GM21825 (cell line): ENCODE data around the gene KIAA0586.
"Not testable (repeated sequence)": the region's sequence is repeated elsewhere in the genome, so short reads cannot be mapped to it uniquely, and the experiment has no call there.

Source experiments
- ATAC-seq: cut with Tn5 transposase; IDR thresholded peaks from one replicate; pipeline ENCODE4 v1.9.1; 2021; ENCODE audit warnings: mild to moderate bottlenecking, moderate library complexity; ENCODE audit not compliant: unreplicated experiment

Gene KIAA0586

DNA sequence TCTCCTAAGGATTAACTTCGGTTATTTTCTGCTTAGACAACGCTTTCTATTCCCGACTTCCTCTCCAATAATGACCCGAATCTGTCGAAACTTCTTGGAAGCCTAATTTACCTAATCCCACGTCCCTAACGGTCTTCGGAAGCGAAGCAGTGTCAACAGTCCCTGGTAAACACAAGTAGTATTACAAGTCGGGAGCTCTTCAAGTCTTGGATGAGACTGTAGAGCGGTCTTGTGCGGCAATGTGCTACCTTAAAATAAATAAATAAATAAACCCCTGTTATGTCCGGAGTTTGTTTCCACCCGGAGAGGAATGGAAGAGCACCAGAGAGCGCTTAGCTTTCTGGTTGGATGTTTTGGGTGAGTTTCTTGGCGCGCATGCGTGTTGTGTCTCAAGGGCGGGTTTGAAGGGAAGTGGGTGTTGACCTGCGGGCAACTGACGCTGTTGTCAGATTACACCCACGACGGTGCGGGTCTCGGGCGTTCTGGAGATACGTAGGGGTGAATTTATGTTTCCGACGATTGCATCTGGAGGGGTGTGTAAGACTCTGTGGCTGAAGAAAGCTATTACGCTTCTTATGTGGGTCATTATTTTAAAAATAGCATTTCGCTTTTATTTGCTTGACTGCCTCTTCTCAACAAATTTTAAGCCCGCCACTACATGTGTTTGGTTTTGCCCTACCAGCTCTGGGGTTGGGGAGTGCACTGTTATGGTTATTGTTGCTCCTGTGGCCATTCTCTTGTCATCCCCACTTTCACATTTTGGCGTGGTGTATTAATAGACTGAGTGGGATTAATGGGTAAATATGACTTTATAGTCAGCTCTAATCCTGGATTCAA, at the start of gene KIAA0586, which contains the start of gene TIMM9:
KIAA0586 (plus strand) TSS at position 439 of the 837 bp plus-strand sequence. CDS start 546 bp downstream, outside the sequence.
TIMM9 (minus strand) TSS at position 251 of the 837 bp plus-strand sequence. CDS start 15,586 bp downstream, outside the sequence.
- peak; percentile 82 for ATAC-seq

DNA sequence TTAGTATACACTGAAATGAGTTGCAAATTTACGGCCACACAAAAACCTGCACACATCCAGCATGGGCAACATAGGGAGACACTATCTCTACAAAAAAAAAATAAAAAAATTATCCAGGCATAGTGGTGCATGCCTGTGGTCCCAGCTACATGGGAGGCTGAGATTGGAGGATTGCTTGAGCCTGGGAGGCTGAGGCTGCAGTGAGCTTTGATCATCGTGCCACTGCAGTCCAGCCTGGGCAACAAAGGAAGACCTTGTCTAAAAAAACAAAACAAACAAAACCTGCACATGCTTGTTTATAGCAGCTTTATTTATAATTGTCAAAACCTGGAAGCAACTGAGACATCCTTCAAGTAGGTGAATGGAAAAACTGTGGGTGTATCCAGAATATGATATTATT, 36.7 kb upstream of the KIAA0586 start:
- no peak for ATAC-seq

GRCh38 chr14:58395562-58395811, 32.0 kb upstream of the KIAA0586 start:
- no peak for ATAC-seq

DNA sequence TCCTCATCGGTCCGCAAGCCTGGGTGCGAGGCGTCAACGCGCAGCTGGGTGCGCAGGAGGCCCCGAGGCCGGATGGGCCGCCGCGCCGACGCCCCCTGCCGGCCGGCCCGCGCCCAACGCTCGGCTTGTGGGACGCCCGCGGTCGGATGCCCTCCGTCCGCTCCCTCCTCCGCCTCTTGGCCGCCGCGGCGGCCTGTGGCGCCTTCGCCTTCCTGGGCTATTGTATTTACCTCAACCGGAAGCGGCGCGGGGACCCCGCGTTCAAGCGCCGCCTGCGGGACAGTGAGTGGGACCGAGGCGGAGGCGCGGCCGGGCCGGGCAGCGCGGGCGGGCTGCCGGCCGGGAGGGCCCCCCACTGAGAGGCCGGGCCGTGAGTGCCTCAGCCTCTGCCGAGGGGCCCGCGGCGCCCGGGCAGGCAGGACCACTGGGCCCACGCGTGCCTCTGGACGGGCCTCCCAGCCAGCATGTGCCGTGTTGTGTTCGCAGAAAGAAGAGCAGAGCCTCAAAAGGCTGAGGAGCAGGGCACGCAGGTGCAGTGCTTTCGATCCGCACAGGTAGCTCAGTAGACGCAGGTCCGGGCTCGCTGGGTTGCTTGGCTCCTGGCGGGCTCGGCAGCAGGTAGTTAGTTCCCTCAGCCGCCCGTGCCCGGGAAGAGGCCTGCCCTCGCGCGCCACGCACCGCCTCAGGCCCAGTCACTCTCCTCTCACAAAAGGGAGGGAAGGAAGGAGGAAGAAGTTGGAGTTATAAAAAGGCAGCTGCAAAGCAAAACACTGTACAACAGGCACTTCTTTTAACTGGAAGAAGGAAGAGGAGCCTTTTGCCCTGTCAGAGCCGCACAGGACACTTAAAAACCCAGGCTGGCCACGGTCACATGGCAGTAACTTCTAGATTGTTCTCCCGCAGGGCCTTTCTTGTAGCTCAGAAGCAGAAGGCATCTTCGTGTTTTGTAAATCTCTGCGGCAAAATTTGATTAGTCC, 31.4 kb upstream of the KIAA0586 start, which contains the start of gene TOMM20L:
TOMM20L (plus strand) TSS at position 119 of the 977 bp plus-strand sequence; CDS start at position 147, 28 bp downstream.
- peak; percentile 95 for ATAC-seq

GRCh38 chr14:58397156-58397555, 30.4 kb upstream of the KIAA0586 start:
- ATAC-seq, result no peak

DNA sequence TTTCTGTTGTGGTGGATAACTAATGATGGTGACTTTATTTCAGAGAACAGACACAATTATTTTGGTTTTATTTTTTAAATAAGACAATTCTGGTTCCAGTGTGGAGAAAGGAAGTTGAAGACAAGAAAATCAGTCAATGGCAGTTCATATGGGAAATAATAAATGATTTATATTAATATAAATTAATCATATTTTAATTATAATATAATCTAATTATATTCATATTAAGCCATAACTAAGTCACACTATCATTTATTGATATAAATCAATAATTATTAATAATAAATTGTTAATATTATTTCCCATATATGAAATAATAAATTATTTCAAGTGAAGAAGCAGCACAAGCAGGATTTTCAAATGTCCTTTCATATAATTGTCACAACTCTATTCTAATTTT, 29.0 kb upstream of the KIAA0586 start:
- ATAC-seq, result no peak

- ATAC-seq, result no peak
Observed at GRCh38 chr14:58398895-58399294, 28.6 kb upstream of the KIAA0586 start.

- no peak for ATAC-seq
Observed at GRCh38 chr14:58401587-58401986, 25.9 kb upstream of the KIAA0586 start.

DNA sequence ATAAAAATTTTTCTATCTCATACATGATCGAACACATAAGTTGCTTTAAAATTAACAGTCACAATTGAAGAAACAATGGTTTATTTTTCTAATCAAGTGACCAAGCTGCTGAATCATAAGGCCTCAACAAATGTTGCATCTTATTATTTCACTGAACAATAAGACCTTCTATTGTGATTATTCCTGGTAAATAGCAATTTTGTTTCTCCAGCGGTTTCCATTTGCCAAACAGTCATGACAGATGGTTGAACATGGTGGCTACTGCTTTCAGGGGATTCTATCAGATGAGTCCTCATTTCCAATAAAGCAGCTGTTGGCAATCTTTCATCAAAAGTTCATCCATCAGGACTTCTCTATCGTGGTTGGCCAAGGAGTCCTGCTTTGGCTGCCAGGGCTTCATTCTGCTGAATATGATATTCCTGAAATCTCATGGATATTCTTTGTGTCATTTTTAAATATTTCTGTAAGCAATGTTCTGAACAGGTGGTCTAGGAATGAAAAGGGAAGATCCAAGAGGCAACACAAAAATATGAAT, 18.8 kb upstream of the KIAA0586 start:
- ATAC-seq, result no peak

GRCh38 chr14:58414845-58415244, 12.7 kb upstream of the KIAA0586 start:
- no peak for ATAC-seq

DNA sequence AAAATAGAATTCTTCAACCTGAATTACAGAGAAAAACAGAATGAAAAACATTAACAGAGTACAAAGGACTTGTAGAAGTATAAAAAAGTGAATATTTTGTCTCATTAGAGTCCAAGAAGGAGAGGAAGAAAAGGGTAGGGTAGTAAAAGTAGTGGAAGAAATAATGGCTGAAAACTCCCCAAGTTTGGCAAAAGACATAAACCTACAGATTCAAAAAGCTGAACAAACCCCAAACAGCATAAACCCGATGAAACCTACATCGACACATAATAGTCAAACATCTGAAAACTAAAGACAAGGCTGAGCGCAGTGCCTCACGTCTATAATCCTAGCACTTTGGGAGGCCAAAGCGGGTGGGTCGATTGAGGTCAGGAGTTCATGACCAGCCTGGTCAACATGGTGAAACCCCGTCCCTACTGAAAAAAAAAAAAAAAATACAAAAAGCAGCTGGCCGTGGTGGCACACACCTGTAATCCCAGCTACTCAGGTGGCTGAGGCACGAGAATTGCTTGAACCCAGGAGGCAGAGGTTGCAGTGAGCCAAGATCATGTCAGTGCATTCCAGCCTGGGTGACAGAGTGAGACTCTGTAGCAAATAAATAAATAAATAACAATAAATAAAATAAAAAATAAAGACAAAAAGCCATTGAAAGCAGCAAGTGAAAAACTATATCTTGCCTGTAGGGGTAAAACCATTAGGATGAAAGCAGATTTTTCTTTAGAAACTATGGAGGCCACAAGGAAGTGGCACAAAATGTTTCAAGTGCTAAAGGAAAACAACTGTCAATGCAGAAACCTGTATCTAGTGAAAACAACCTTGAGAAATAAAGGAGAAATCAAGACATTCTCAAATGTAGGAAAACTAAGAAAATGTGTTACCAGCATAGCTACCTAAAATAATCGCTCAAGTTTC, 11.6 kb upstream of the KIAA0586 start:
- no peak for ATAC-seq

GRCh38 chr14:58416934-58417333, 10.6 kb upstream of the KIAA0586 start:
- ATAC-seq, result not testable (repeated sequence)

- ATAC-seq, result peak; percentile 38
Observed at GRCh38 chr14:58426670-58427280, 744 bp upstream of the KIAA0586 start.

DNA sequence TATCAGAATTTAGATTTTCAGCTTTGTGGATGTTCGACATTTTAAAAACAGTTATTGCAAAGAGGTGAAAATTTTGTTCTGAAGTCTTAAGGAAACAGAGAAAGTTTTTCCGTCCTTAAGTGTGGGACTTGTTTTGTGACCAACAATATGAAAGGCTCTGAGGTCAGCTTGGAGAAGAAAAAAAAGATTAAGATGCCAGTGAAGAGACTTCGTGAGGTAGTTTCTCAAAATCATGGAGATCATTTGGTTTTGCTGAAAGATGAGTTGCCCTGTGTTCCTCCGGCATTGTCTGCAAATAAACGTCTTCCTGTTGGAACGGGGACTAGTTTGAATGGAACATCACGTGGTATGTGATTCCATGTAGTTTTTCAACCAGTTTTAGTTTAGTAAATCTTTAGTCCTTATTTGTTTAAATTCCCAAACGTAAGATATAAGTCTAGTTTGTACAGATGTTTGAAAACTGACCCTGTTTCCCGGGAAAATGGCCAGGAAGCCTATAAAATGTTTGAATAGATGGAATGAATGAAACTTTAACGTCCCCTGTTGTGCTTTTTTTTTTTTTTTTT, 682 bp downstream of the KIAA0586 start:
- no peak for ATAC-seq

DNA sequence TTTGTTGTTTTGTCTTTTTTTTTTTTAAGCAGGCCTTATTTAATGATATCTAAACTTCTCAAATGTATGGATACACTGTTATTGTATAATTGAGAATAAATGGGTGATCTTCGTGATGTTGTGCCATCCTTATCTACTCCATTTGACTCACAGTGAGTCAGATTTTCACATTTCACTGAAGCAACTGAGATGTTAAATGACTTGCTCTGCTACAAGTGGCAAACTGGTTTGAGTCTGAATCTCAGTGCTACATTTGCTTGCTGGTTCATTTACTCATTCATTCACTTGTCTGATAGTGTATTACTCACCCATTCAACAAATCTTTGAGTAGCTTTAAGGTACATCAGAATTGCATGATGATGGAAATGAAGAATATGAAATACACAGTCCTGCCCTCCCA, 2.6 kb downstream of the KIAA0586 start:
- ATAC-seq, result no peak

DNA sequence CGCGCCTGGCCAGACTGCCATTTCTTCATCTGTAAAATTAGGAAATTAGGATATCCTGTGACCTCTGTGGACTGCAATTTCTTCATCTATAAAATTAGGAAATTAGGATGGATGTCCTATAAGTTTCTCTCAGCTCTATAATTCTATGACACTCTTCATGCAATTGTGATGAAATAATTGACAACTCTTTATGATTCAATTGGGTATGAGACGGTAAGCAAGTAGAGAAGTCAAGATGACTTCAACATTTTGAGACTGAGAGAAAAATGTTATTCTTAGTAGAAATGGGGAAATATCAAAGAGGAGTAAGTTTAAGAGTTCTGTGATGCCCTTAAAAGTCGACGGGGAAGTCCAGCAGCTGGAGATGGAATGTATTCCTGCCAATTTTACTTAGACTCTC, 12.0 kb downstream of the KIAA0586 start:
- ATAC-seq, result no peak

GRCh38 chr14:58444627-58445026, 17.1 kb downstream of the KIAA0586 start:
- ATAC-seq, result no peak

DNA sequence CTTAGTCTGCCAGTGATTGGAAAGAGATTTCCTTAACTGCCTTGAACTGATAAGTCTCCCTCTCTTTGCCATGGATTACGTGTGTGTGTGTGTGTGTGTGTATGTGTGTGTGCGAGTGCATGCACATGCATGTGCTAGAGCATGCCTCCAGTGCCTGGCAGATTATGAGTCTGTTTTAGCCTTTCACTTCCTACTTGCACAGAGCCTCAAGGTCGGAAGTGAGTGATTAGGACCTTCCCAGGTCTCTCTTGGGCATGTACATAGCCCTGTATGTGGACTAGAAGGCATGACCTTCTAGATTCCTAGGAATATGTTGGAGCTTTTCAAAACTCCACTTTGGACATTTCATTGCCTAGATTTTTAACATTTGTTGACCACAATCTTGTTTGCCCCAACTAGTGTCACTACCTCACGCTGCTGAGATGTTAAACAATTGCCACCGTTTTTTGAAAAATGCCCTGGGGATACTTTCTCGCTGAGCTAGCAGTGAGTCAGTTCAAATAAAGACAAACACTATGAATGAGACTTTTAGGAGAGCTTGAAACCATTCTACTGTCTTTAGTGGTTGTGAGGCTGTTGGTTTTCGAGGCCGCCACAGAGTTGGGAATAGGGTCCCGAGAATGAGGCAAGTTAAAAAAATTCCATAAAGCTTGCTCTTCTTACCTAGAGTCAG, 28.2 kb downstream of the KIAA0586 start:
- no peak for ATAC-seq

DNA sequence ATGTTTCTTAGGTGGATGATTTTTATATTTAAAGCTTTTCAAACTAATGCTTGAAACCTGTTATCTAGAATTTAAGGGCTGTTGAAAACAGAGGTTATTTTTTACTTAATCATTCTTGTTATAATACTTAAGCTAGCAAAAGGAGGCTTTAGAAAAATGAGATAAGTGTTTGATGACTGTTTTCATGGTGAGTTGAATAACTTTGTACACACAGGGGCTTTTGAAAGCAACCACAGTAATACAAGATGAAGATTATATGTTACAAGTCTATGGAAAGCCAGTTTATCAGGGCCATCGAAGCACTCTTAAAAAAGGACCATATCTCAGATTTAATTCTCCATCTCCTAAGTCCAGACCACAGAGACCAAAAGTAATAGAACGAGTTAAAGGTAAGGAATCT, 33.3 kb downstream of the KIAA0586 start:
- ATAC-seq, result no peak
